ENCODE measurements around the gene SLC30A7.
"Not testable (repeated sequence)": the region's sequence is repeated elsewhere in the genome, so short reads cannot be mapped to it uniquely, and the experiment has no call there.

SLC30A7 gene

DNA sequence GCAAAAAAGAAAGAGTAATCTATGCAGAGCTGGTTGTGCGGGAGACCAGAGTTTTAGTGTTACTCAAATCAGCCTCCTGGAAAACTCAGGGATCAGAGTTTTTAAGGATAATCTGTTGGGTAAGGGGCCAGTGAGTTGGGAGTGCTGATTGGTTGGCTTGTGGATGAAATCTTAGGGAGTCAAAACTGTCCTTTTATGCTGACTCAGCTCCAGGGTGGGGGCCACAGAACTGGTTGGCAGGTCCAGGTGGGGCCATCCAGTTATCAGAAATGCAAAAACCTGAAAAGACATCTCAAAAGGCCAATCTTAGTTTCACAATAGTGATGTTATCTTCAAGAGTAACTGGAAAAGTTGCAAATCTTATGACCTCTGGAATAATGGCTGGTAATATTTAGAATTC is 4.5 kb upstream of the SLC30A7 start:
- DNase-seq, result no peak

DNA sequence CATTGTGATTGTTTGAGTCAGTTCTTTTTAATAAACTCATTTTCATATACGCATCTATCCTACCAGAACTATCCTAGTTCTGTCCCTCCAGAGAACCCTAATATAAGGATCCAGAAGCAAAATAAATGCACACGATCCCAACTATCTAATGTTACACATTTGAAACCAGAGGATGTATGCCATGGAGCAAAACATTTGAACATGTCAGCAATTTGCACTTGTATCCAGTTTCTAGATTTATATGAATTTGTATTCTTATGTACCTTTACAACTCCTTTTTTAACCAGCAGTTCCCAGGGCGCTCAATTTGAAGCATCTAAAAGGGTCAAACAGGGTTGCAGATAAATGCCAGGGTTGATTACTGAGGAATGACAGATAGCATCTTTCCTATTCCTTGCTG is 3.3 kb upstream of the SLC30A7 start:
- no peak for DNase-seq

DNA sequence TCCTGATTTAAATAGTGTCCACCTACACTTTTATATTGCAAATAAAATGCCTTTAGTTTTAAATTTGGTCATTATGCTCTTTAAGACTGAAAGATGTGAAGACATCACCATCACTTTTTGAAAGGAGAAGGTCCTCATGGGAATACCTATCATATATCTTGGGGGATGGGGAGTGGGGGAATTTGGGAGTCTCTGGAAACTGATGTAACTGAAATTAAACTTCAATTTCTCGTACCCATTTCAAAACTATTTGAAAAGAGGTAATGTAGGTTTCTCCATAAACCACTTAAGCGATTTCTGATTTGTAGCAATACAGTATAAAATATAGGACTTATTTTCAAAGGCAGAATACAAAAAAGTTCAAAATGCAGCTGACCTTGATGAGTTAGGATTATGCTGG is 2.2 kb upstream of the SLC30A7 start:
- DNase-seq, result no peak

DNA sequence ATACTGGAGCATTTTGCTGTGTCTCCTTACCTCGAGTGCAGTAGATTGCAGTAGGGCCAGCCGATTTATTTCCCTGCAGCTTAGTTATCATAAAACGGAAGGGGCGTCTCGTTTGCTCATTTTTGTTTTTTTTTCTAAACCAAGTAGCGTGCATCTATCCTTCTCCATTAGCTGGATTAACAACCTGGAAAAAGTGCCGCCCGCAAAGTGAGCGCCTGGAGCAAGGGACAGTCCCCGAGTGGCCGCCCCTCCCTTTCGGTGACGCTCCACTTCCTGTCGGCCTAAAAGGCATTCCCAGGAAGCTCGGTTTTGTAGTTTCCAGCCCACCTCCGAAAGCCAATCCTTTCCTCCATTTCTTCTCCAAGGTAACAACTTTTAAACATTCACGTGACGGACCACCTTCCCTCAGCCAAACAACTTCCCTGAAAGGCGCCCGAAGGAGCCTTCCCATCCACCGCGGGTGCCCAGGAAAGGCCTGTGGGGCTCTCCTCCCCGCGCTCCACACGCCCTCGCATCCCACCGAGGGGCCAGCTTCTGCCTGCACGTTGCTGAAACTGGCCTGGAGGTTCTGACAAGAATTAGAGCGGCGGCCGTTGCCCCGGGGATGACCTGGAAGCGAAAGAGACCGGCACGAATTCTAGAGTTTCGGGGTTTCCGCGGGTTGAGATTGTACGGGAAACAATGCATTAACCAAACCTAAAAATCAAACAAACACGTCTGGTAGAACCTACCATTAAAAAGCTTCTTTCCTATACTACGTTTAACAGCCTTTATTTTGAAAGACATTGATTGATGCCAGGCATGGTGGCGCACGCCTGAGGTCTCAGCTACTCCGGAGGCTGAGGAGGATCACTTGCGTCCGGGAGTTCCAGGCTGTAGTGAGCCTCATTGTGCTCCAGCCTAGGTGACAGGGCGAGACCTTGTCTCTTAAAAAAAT is 1.0 kb upstream of the SLC30A7 start, which contains the start of gene EXTL2:
Gene EXTL2 (minus strand): TSS at position 240 of the 937 bp plus-strand sequence. CDS start 6,085 bp downstream, outside the sequence.
- DNase-seq, result peak; percentile 86

DNA sequence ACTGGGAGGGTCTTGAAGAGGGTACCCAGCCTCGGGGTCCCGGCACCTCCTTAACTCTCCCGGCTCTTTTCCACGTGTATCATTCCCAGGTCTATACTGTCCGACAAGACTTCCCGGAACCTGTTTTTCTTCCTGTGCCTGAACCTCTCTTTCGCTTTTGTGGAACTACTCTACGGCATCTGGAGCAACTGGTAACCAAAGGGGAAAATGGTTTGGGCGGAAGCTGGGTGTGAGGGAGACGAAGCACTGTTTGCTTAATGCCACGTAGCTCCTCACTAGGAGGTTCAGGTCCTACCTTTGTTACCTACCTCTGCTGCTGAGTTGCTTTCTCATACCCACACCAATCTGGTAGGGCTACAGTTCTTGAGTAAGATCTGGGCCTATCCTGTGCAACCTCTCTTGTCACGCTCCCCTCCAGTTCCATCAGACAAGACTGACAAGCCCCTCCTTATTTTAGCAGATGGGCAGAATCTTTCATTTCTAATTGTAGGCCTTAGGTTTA is 642 bp downstream of the SLC30A7 start:
- peak; percentile 55 for DNase-seq

DNA sequence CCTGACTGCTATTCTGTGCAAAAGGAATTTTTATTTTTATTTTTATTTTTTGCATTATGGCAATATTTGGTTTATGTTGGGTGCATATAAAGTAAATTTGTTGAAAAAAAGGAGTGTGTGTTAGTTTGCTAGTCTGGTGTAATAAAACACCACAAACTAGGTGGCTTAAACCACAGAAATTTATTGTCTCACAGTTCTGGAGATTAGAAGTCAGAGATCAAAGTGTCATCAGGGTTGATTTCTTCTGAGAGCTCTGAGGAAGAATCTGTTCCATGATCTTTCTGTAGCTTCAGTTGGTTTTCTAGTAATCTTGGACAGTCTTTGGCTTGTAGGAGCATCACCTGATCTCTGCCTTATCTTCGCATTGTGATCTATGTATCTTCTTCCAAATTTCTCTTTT is 6.5 kb downstream of the SLC30A7 start:
- no peak for DNase-seq

DNA sequence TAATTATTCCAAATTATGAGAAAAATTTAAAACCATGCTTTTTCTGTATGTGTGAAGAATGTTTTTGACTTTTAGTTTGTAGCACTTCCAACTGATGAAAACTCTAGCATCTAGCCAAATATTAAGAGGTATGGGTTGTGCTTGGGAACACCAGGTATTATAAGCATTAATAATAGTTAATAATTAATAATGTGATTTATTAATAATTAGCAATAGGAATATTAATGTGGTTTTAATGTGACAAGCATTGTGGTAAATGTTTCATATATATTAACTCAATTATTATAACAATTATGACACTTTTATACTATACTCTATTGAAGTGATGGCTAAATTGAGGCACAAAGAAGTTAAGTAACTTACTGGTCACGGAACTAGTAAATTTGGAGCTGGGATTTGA is 7.9 kb downstream of the SLC30A7 start:
- DNase-seq, result no peak

DNA sequence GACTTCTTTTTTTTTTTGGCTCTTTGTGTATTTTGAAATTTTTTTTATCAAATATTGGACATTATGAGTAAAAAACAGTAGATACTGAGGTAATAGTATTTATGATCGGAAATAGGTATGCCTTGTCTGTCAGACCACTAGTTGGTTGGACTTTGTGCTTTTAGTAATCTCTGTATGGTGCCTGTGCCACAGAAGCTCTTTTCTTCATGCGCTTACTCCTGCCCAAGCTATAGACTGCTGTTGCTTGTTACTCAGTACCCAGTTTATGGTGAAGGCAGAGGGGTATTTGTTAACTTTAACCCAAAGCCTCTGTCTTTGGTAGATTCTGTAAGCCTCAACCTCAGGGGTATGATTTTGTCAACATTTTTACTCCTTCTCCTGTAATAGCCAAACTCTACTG is 8.6 kb downstream of the SLC30A7 start:
- no peak for DNase-seq

DNA sequence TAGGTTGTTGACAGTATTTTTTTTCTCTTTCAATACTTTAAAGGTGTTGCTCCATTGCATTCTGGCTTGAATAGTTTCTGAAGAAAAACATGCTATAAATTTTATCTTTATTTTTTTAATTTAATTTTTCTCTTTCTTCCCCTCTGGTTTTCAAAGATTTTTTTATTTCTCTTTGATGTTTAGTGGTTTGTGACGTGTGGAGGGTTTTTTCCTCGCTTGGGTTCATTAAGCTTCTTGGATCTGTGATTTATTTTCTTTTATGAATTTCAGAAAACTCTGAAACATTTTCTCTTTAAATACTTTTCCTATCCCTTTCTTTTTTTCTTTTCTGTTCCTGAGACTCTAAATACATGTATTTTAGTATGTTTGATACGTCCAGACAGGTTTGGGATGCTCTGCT is 9.3 kb downstream of the SLC30A7 start:
- no peak for DNase-seq

DNA sequence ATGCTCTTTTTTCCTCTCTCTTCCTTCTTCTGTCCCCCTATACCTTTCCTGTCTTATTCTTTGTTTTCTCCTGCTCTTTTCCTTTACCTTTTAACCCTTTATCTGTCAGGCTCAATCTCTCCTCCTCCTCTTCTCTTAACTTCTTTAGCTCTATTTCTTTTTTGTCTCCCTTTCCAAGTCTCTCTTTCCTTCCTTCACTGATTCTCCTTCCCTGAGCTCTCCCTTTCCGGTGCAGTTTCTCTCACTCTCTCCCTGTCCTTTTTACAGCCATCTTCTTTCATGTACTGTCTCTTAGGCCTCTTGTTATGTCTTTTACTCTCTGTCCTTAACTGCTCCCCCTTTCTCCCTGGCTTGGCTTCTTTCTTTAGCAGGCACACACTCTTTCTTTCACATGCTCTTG is 12.0 kb downstream of the SLC30A7 start:
- DNase-seq, result no peak

DNA sequence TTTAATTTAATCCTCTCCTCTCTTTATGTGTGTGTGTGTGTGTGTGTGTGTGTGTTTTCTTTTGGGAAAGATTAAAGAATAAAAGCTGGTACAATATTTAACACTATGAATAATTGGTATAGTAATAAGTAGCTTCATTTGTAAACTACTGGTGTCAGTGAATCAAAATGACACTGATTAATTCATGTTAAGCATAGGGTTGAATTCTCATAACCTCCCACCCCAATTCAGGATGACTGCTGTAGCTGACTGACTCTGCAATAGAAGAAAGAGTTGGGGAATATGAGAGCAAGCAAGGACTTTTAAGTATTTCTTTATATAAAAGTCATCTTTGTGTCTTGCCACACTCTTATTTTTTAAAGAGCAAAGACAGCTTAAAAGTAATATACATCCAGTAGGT is 13.1 kb downstream of the SLC30A7 start:
- DNase-seq, result no peak

DNA sequence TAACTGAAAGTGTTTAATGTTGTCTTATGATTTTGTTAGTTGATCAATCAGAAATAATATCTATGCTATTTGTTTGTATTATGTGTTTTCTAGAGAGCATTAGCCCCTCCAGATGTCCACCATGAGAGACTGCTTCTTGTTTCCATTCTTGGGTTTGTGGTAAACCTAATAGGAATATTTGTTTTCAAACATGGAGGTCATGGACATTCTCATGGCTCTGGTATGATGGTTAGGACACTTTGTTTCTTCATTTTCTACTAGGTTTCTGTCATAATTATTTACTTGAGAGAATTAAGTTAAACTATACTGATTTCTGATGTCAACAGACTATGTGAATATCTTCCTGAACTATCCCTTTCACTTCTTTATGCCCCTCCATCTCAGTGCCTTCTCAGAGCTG is 16.1 kb downstream of the SLC30A7 start:
- DNase-seq, result no peak

DNA sequence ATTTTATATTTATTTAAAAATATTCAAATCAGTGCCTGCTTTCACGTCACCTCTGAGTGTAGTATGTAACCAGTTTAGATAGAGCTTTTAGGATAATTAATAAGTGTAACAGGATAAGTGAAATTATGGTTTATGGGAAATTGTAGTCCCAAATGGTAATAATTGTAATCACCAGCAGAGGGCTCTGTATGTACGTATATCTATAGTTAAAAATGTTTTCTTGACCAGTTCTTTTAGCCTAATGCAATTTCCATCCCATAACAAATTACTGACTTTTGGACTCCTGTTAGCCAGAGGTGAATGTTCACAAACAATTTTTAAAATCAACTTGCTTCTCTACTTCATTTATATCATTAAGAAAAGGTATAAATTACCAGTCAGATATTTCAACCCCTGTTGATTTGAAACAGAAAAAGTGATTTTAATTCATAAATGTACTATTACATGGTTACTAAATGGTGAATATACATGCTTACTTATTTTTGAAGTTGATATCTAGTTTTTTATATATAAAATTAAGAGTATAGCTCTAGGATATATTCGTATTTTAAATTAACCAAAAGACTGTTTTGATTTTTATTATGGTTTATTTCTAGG is 25.3 kb downstream of the SLC30A7 start:
- no peak for DNase-seq

DNA sequence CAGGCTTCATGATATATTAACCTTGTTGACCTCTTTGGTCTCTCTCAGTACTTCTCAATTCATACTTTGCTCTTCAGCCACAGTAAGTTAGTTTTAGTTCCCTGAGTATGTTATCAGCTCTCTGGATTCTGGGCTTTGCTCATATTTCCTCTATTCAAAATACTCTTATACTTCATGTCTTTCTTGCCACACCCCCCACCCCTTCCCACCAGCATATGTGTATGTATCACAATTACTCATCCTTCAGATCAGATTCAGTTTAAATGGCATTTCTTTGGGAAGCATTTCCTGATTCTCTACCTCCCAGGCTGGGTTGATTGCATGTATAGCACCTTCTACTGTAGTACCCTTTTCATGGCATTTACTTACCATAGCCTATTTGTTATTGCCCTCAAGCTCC is 28.3 kb downstream of the SLC30A7 start:
- peak; percentile 62 for DNase-seq

DNA sequence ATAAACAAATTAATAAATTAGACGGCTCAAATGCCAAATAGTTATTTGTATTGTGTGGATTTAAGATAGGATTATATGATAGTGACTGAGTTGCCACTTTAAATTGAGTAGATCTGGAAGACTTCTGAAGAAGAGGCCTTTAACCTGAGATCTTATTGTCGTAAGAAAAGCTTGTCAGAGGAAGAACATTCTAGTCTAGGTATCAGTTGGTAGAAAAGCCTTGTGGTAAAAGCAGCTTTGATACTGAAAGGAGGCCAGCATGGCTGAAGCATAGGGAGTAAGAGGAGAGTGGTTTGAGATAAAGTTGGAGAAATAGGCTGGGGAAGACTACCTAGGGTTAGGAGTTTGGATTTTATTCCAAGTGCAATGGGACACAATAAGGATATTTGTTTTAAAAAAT is 29.1 kb downstream of the SLC30A7 start:
- no peak for DNase-seq

DNA sequence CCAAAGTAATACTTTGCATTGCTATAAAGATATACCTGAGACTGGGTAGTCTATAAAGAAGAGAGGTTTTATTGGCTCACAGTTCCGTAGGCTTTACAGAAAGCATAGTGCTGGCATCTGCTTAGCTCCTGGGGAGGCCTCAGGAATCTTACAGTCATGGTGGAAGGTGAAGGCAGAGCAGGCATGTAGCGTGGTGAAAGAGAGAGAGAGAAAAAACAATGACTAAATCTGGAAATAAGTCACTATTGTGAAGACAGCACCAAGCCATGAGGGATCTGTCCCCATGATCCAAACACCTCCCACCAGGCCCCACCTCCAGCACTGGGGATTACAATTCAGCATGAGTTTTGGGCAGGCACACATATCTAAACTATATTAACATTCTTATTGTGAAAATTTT is 30.4 kb downstream of the SLC30A7 start:
- DNase-seq, result no peak

DNA sequence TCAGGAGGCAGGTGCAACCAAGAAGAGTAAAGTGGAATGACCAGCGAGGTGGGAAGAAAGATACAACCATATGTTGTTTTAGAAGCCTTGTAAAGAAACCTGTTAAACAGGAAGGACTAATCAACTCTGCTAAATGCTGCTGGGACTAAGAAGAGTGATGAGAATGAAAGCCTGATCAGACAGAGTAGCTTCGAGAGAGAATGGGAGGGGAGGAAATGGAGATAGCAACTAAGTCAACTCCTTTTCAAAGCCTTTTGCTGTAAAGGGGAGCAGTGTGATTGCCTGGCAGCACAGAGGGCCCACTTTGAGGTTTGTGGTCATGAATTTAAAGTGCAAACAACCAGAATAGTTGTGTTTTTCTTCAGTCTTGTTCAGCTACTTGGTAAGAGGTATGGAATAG is 31.4 kb downstream of the SLC30A7 start:
- peak; percentile 30 for DNase-seq

DNA sequence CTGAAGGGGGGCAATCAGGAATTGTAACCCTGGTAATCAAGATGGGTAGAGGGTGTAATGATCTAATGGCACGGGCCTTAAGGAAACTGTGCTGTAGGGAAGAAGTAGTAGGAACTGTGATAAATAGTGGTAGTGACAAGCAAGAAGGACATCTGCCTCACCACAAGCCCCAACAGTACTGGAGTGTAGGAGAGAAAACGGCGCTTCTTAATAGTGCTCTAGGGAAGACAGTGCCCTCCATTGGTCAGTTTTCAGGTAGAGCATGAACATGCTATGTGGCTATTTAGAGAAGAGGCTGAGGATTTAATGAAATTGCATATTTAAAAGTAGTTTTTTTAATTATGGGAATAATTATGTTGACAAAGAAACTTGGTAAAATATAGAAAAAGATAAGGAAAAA is 32.2 kb downstream of the SLC30A7 start:
- DNase-seq, result no peak

DNA sequence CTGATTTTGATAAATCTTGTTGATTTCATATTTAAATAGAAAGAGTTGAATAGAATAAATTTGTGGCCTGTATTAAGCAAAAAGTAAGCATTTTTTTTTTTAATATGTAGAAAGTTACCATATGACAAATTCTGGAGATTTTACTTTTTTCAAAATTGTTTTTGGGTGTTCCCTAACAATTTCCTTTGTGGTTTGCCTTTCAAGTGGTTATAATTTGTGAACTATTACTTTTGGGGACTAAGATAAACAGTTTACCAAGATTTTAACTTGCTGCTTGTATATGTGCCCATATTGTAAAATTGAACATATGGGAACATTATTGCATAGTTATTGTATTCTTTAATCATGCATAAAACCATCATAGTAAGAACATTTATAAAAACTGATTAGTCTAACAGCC is 34.6 kb downstream of the SLC30A7 start:
- no peak for DNase-seq

DNA sequence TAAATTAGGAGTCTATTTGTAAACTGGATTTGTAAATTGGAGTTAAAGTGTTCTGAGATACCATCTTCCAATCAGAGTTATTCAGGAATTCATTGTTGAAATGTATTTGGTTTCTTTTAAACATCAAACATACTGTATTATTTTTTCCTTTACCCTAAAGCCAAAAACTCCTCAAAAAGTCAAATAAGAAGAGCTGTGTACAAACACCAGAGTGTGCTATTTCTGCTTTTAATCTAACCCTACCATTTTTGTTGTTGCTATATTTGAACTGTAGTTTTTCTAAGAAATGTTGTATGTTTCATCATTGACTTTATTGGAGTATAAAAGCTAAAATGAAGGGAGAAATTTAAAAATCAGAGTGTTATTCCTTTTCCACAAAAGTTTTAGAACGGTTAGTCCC is 35.8 kb downstream of the SLC30A7 start:
- DNase-seq, result no peak

DNA sequence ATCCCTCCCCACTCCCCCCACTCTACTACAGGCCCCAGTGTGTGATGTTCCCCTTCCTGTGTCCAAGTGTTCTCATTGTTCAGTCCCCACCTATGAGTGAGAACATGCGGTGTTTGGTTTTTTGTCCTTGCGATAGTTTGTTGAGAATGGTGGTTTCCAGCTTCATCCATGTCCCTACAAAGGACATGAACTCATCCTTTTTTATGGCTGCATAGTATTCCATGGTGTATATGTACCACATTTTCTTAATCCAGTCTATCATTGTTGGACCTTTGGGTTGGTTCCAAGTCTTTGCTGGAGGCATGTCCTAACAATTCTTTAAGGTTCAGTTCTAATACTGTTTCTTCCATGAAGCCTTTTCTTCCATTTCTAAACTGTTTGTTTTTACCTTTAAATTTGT is 37.7 kb downstream of the SLC30A7 start:
- not testable (repeated sequence) for DNase-seq

DNA sequence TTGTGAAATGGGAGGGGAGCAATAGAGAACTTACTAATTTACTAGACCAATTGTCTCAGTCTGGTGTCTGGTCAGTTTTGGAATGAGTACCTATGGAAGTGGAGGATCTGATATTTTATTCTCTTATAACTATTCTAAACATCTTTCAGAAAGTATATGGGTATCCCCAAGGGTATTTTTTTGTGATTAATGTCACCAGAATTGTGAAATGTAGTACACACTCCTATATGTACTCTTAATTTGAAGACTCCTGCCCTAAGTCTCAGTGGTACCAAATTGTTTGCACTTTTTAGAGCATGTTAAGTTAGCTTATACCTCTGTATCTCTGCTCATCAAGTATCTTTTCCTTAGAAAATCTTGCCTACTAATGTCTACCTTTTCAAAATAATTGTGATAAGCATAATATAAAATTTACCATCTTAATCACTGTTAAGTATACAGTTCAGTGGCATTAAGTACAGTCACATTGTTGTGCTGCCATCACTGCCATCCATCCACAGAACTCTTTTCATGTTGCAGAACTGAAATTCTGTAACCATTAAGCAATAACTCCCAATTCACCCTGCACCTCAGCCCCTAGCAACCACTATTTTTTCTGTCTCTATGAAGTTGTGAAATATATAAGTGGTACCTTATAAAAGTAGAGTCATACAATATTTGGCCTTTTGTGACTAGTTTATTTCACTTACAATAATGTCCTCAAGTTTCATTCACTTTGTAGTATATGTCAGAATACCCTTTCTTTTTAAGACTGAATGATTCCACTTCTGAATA is 40.5 kb downstream of the SLC30A7 start:
- DNase-seq, result no peak

DNA sequence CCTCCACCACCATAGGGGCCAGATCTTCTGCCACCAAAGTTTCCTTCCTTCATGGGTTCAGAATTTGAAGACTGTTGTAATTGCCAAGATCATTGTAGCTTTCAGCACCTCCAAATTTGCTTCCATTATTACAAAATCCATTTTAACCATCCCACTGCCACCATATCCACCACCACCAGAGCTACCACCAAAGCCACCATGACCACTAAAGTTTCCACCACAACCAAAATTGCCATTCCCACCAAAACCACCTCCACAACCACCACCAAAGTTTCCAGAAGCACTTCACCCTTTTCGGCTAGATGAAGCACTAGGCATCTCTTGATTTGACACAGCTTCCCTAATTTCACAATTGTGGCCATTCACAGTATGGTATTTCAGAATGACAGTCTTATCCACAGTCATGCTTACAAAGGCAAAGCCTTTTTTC is 45.2 kb downstream of the SLC30A7 start:
- DNase-seq, result peak; percentile 59
